Natural killer cell (primary cell): ENCODE data around the gene BSND. TPM values are rescaled to one million over a fixed set of nuclear protein-coding genes. Genes with fewer than 3 reads are reported as not detected.
A peak's percentile ranks its signal among the peaks of the same experiment; 100 is the strongest.

ENCODE experiments used
- ATAC-seq, 3 donors: fragments of 150-1000 bp in 2 of 3; fragments of 200-7000 bp in 1 of 3; cut with Tn5 transposase; 1 replicate in 1 of 3; 2 replicates in 2 of 3; pipeline ENCODE4 v1.10.0; 2021; ENCODE audit warnings: mild to moderate bottlenecking in 2 of 3, moderate library complexity in 2 of 3
- DNase-seq, 2 donors: peaks; one replicate each; pipeline versions ENCODE4 v3.0.0 to v3.0.0-alpha.2; 2013 to 2021; ENCODE audit warnings: mixed read lengths in 1 of 2
- H3K27ac ChIP-seq: one replicate; pipeline ENCODE4 v1.5.1; 2013; ENCODE audit warnings: mild to moderate bottlenecking, low read length
- H3K27me3 ChIP-seq: one replicate; pipeline ENCODE4 v1.6.1; 2013; ENCODE audit warnings: low read length; ENCODE audit not compliant: control insufficient read depth, insufficient read depth
- H3K36me3 ChIP-seq: one replicate; pipeline ENCODE4 v1.6.1; 2013; ENCODE audit warnings: low read length; ENCODE audit not compliant: control insufficient read depth, insufficient read depth
- H3K4me1 ChIP-seq: one replicate; pipeline ENCODE4 v1.6.1; 2013; ENCODE audit warnings: low read length; ENCODE audit not compliant: control insufficient read depth, insufficient read depth
- H3K4me3 ChIP-seq: one replicate; pipeline ENCODE4 v1.5.1; 2013; ENCODE audit warnings: low read length
- H3K9me3 ChIP-seq: one replicate; pipeline ENCODE4 v1.6.1; 2013; ENCODE audit warnings: low read length; ENCODE audit not compliant: control insufficient read depth, insufficient read depth
- H3K27ac Mint-ChIP-seq, 2 donors: one replicate each; pipeline ENCODE4 v1.8.0; 2022; ENCODE audit warnings: mild to moderate bottlenecking in 2 of 2, mixed read lengths in 2 of 2, moderate library complexity in 1 of 2
- H3K27me3 Mint-ChIP-seq, 2 donors: one replicate each; pipeline ENCODE4 v1.8.0; 2022; ENCODE audit warnings: low read depth in 2 of 2, mixed read lengths in 2 of 2
- H3K36me3 Mint-ChIP-seq: one replicate; pipeline ENCODE4 v1.8.0; 2022; ENCODE audit warnings: mixed read lengths
- H3K4me1 Mint-ChIP-seq, 2 donors: one replicate each; pipeline ENCODE4 v1.8.0; 2022; ENCODE audit warnings: mixed read lengths in 2 of 2
- H3K4me3 Mint-ChIP-seq: one replicate; pipeline ENCODE4 v1.8.0; 2022; ENCODE audit warnings: mild to moderate bottlenecking, moderate library complexity, mixed read lengths
- H3K9me3 Mint-ChIP-seq, 2 donors: one replicate each; pipeline ENCODE4 v1.8.0; 2022; ENCODE audit warnings: mixed read lengths in 2 of 2
- CTCF ChIP-seq: fragments of 200-600 bp; IDR thresholded peaks from one replicate; pipeline ENCODE4 v1.8.0; 2022; ENCODE audit warnings: antibody characterized with exemption
- WGBS: methylation state at CpG from one replicate; pipeline ENCODE4 v1.1.7; 2013; ENCODE audit warnings: missing lambda C conversion rate; ENCODE audit not compliant: insufficient coverage; 5-methylcytosine and 5-hydroxymethylcytosine counted together
- intact Hi-C: fragments of 100-400 bp; cut with micrococcal nuclease; formaldehyde crosslinking; loops from one replicate; pipeline ENCODE4 v1.14.2; 2022
- total RNA-seq, 4 donors: library from RNA; stranded (reverse); fragments of 120-200 nt in 1 of 4; gene quantifications; one replicate each; pipeline versions ENCODE4 v1.2.3 to v1.2.4, GENCODE V29; 2013 to 2022

Gene BSND
- total RNA-seq, 3 donors from 2014 or later (not counting 1 experiment from before 2014, with no cell fraction given): not detected

GRCh38 chr1:54950369-54951163 lies 48.2 kb upstream of the BSND start:
- TF ChIP-seq CTCF: peak; percentile 66
- Histone ChIP-seq H3K9me3 (no peaks in the 10 kb centered on the region), H3K27me3 (no peaks in the 10 kb centered on the region), H3K36me3 (no peaks in the 10 kb centered on the region), H3K4me3 (no peak overlapping the region), H3K27ac (no peak overlapping the region), H3K4me1 (peaks cover 8% of the 10 kb centered on the region)
- ATAC-seq (peak; percentile 59 to 70 (median 70)), DNase-seq (peak; percentile 38 to 72)
- intact Hi-C loops: loop anchor here (1.0 kb wide), 2 partner anchors 46 to 388 kb away; no protein-coding TSS in a partner anchor
- no peak overlapping the region for H3K4me3 Mint-ChIP-seq
- no peaks in the 10 kb centered on the region for H3K36me3 Mint-ChIP-seq
- peaks cover 11 to 13% of the 10 kb centered on the region in 2 donors for H3K4me1 Mint-ChIP-seq
- WGBS: 46% methylated on average over 27 of the region's 27 CpGs
- H3K27ac Mint-ChIP-seq: no peak overlapping the region
- H3K9me3 Mint-ChIP-seq: no peaks in the 10 kb centered on the region
- peaks cover under 1 to 6% of the 10 kb centered on the region in 2 donors for H3K27me3 Mint-ChIP-seq

GRCh38 chr1:54951810-54952226 lies 46.9 kb upstream of the BSND start:
- H3K9me3 Mint-ChIP-seq: no peaks in the 10 kb centered on the region
- no peak for TF ChIP-seq CTCF
- intact Hi-C loops: no loop called here
- Histone ChIP-seq H3K9me3 (no peaks in the 10 kb centered on the region), H3K27me3 (no peaks in the 10 kb centered on the region), H3K4me1 (peaks cover 7% of the 10 kb centered on the region), H3K36me3 (no peaks in the 10 kb centered on the region), H3K4me3 (no peak overlapping the region), H3K27ac (no peak overlapping the region)
- DNase-seq (no peak), ATAC-seq (no peak)
- no peaks in the 10 kb centered on the region for H3K36me3 Mint-ChIP-seq
- peaks cover 11 to 13% of the 10 kb centered on the region in 2 donors for H3K4me1 Mint-ChIP-seq
- WGBS: 91% methylated on average over 4 of the region's 4 CpGs
- no peak overlapping the region for H3K4me3 Mint-ChIP-seq
- no peak overlapping the region for H3K27ac Mint-ChIP-seq
- peaks cover 5 to 18% of the 10 kb centered on the region in 2 donors for H3K27me3 Mint-ChIP-seq

- Histone ChIP-seq H3K27me3 (no peaks in the 10 kb centered on the region), H3K4me3 (no peak overlapping the region), H3K9me3 (peaks cover 4% of the 10 kb centered on the region), H3K36me3 (no peaks in the 10 kb centered on the region), H3K4me1 (peaks cover 7% of the 10 kb centered on the region), H3K27ac (no peak overlapping the region)
- no peak for TF ChIP-seq CTCF
- H3K27me3 Mint-ChIP-seq: peaks cover 9 to 27% of the 10 kb centered on the region in 2 donors
- 75% methylated on average over 4 of the region's 4 CpGs for WGBS
- ATAC-seq: no peak
- no peak overlapping the region for H3K4me3 Mint-ChIP-seq
- H3K9me3 Mint-ChIP-seq: peaks cover 2% of the 10 kb centered on the region in 2 donors
- no peaks in the 10 kb centered on the region for H3K36me3 Mint-ChIP-seq
- intact Hi-C loops: no loop called here
- DNase-seq: no peak
- H3K4me1 Mint-ChIP-seq: peaks cover 11 to 13% of the 10 kb centered on the region in 2 donors
- no peak overlapping the region for H3K27ac Mint-ChIP-seq
Observed at GRCh38 chr1:54952950-54953718, 45.6 kb upstream of the BSND start.
